K562 (cell line): ENCODE results near the gene P3H4. TPM values are rescaled to one million over a fixed set of nuclear protein-coding genes. Genes with fewer than 3 reads are reported as not detected.

Source experiments
- BDP1 ChIP-seq: IDR thresholded peaks from 3 replicates; pipeline ENCODE4 v1.6.1; 2011; ENCODE audit not compliant: insufficient read length, insufficient read depth
- E2F6 ChIP-seq, 2 experiments: IDR thresholded peaks; 2 replicates each; pipeline ENCODE4 v1.6.1; 2011; ENCODE audit warnings: borderline replicate concordance in 1 of 2, control low read depth in 1 of 2, low read depth in 1 of 2, low read length in 1 of 2, mild to moderate bottlenecking in 1 of 2, mixed read lengths in 1 of 2, moderate library complexity in 1 of 2; ENCODE audit not compliant: insufficient read depth in 1 of 2, insufficient read length in 1 of 2, poor library complexity in 1 of 2, severe bottlenecking in 1 of 2; ENCODE audit errors: extremely low read depth in 1 of 2
- FOSL1 ChIP-seq: fragments of 200-800 bp; sonication (Bioruptor generic); conservative IDR thresholded peaks from 2 replicates; pipeline ENCODE4 v1.6.1; 2016; ENCODE audit warnings: missing genetic modification characterization, missing compliant biosample characterization
- GABPB2 ChIP-seq: fragments of 250-450 bp; sonication (Bioruptor Pico); conservative IDR thresholded peaks from 2 replicates; pipeline ENCODE4 v1.5.1; 2021; ENCODE audit warnings: mild to moderate bottlenecking
- MTA3 ChIP-seq: fragments of 450-650 bp; formaldehyde crosslinking; IDR thresholded peaks from 2 replicates; pipeline ENCODE4 v1.6.1; 2017; ENCODE audit warnings: mild to moderate bottlenecking, borderline replicate concordance
- NCOA6 ChIP-seq: fragments of 450-650 bp; IDR thresholded peaks from 2 replicates; pipeline ENCODE4 v1.6.1; 2017; ENCODE audit warnings: mild to moderate bottlenecking
- NFE2 ChIP-seq: IDR thresholded peaks from 2 replicates; pipeline ENCODE4 v1.6.1; 2014; ENCODE audit warnings: antibody characterized with exemption, low read depth
- NRF1 ChIP-seq, 2 experiments: fragments of 450-650 bp; IDR thresholded peaks in 1 of 2; conservative IDR thresholded peaks in 1 of 2; 2 replicates each; pipeline ENCODE4 v1.6.1; 2014; ENCODE audit warnings: mild to moderate bottlenecking in 2 of 2
- PBX2 ChIP-seq, 2 experiments: IDR thresholded peaks in 1 of 2; conservative IDR thresholded peaks in 1 of 2; 2 replicates each; pipeline ENCODE4 v1.6.1; 2016; ENCODE audit warnings: low read depth in 2 of 2, mild to moderate bottlenecking in 1 of 2, missing compliant biosample characterization in 1 of 2, missing genetic modification characterization in 1 of 2, moderate library complexity in 1 of 2
- ZBTB5 ChIP-seq: fragments of 450-650 bp; IDR thresholded peaks from 2 replicates; pipeline ENCODE4 v1.6.1; 2017; ENCODE audit warnings: antibody characterized with exemption
- ZNF592 ChIP-seq: fragments of 450-650 bp; IDR thresholded peaks from 2 replicates; pipeline ENCODE4 v1.6.1; 2017; ENCODE audit warnings: antibody characterized with exemption, mild to moderate bottlenecking
- ZNF76 ChIP-seq: fragments of 250-450 bp; sonication (Bioruptor Pico); IDR thresholded peaks from 2 replicates; pipeline ENCODE4 v1.4.0; 2020; ENCODE audit warnings: mild to moderate bottlenecking, moderate library complexity, borderline replicate concordance
- polyA plus RNA-seq, 8 experiments: library from polyadenylated mRNA; depleted of rRNA in 4 of 8; stranded (reverse) in 5 of 8; unstranded in 3 of 8; fragments of >200 nt; fragmentation: Nextera tagmentation in 2 of 8; fragmentation: Illumina TruSeq in 1 of 8; extraction: Ambion mirVana in 2 of 8; extraction: Trizol in 1 of 8; gene quantifications; 2 replicates each; pipeline versions ENCODE4 v1.2.1 to v1.2.3, GENCODE V29; 2011 to 2014; ENCODE audit warnings: inconsistent platforms in 1 of 8, missing spikeins in 1 of 8
- total RNA-seq, 7 experiments: library from RNA; depleted of rRNA in 6 of 7; stranded (reverse); fragments of >200 nt in 6 of 7; fragmentation: Illumina TruSeq in 2 of 7; extraction: Trizol in 2 of 7; gene quantifications; 2 replicates each; pipeline versions ENCODE4 v1.2.1 to v1.2.3, GENCODE V29; 2011 to 2021; ENCODE audit warnings: low replicate concordance in 1 of 7
- TF ChIP-seq, protein P1 (sequence below): fragments of 250-450 bp; sonication (Bioruptor Pico); IDR thresholded peaks from 2 replicates; pipeline ENCODE4 v1.4.0; 2020; ENCODE audit warnings: mild to moderate bottlenecking, moderate library complexity

P3H4 gene
- total and polyA plus RNA-seq, 9 of the 15 experiments (the other 6 are each of a cell fraction or from before 2014, with no cell fraction given): 0.10 to 3.7 (median 1.0) TPM

DNA sequence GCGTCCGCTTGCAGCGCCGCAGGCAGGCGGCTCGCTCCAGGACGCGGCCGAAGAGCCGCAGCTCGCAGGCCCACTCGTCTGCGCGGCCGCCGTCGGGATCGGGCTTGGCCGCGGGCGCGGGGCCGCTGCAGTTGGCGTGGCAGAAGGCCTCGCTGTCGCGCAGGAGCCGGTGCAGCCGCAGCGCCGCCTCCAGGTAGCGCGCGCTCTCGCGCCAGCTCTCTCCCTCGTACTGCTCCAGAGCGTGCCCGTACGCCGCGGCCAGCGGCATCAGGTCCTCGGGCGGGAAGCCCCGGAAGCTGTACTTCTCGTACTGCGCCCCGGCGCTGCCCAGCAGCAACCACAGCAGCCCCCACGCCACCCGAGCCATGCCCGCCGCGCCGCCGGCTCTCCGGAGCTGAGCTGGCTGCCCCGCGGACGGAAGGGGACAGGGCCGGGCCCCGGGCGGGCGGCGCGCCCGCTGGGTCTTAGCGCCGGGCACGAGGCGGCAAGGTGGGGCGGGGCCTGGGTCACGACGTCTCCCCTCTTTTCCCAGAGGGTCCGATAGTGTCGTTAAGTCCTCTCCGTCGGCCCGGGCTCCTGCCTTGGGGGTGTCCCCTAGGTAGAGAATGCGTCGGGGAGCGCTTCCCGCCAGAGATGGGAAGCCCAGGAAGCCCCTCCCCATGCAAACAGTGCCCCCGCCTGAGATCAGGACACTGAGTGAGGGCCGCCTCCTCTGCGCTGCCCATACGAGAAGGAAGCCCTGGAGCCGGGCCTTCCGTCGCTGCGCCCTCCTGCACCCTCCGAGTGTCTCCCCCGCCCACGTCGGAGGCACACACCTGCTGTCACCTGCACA, at the start of gene P3H4 (continued):
- TF ChIP-seq ZNF592: peak; percentile 79
- TF ChIP-seq NCOA6: peak; percentile 63; the same call in 1 of the 2 replicates
- peak; percentile 78 to 89 for TF ChIP-seq E2F6 (IDR thresholded peaks at IDR 0.05; ENCODE audit: borderline replicate concordance in 1 of 2, extremely low read depth in 1 of 2, insufficient read depth in 1 of 2, insufficient read length in 1 of 2, low read depth in 1 of 2, low read length in 1 of 2, poor library complexity in 1 of 2, severe bottlenecking in 1 of 2)
- peak in 1 of 2 experiments; percentile 65; a peak in 2 of 4 replicates for TF ChIP-seq NRF1 (conservative IDR thresholded peaks at IDR 0.05 in 1 of 2, IDR thresholded peaks at IDR 0.05 in 1 of 2)
- TF ChIP-seq GABPB2 (CRISPR knock-in tag): no peak
- no peak for TF ChIP-seq FOSL1 (tag)
- TF ChIP-seq MTA3: peak; percentile 64; the same call in 1 of the 2 replicates
- TF ChIP-seq, protein P1, sequence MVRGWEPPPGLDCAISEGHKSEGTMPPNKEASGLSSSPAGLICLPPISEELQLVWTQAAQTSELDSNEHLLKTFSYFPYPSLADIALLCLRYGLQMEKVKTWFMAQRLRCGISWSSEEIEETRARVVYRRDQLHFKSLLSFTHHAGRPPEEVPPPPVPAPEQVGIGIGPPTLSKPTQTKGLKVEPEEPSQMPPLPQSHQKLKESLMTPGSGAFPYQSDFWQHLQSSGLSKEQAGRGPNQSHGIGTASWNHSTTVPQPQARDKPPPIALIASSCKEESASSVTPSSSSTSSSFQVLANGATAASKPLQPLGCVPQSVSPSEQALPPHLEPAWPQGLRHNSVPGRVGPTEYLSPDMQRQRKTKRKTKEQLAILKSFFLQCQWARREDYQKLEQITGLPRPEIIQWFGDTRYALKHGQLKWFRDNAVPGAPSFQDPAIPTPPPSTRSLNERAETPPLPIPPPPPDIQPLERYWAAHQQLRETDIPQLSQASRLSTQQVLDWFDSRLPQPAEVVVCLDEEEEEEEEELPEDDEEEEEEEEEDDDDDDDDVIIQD (CRISPR knock-in tag): no peak
- no peak; the same call in 1 of the 2 replicates for TF ChIP-seq ZNF76 (CRISPR knock-in tag)
- TF ChIP-seq NFE2: no peak
- no peak for TF ChIP-seq PBX2 (CRISPR knock-in tag; IDR thresholded peaks at IDR 0.05; ENCODE audit: low read depth)
- TF ChIP-seq PBX2 (tag; conservative IDR thresholded peaks at IDR 0.05; ENCODE audit: low read depth): no peak
- TF ChIP-seq BDP1: no peak
- no peak for TF ChIP-seq ZBTB5
